ENCODE data around the gene RPS6KA3. TPM values are rescaled to one million over a fixed set of nuclear protein-coding genes. Genes with fewer than 3 reads are reported as not detected.

RPS6KA3 gene
- polyA plus RNA-seq, 1 donor (not counting 4 experiments of a cell fraction or from before 2014, with no cell fraction given): 32.1 TPM

- Histone ChIP-seq H3K27ac (ENCODE audit: control insufficient read depth, insufficient read depth, low read length) (no peak overlapping the region), H3K9me3 (ENCODE audit: control insufficient read depth, low read depth, low read length) (no peaks in the 10 kb centered on the region), H3K4me2 (ENCODE audit: control insufficient read depth, extremely low read depth, insufficient read depth, low read depth, low read length) (no peak overlapping the region), H3K27me3 (ENCODE audit: control insufficient read depth, extremely low read depth, insufficient read depth, low read length) (no peaks in the 10 kb centered on the region), H3K9me1 (ENCODE audit: control insufficient read depth, extremely low read depth, insufficient read depth, low read length) (no peaks in the 10 kb centered on the region), H3K79me2 (ENCODE audit: control insufficient read depth, insufficient read depth, low read length) (peaks cover 19% of the 10 kb centered on the region), H2AFZ (ENCODE audit: control insufficient read depth, low read length) (no peak overlapping the region), H3K36me3 (ENCODE audit: control insufficient read depth in 2 of 2, extremely low read depth in 1 of 2, insufficient read depth in 2 of 2, low read length in 2 of 2) (peaks cover 0 to 4% of the 10 kb centered on the region in 2 experiments), H4K20me1 (ENCODE audit: control insufficient read depth, extremely low read depth, insufficient read depth, low read length) (peaks cover 3% of the 10 kb centered on the region), H3K4me1 (ENCODE audit: control insufficient read depth, extremely low read depth, insufficient read depth, low read length) (peaks cover 8% of the 10 kb centered on the region), H3K4me3 (ENCODE audit: control insufficient read depth in 2 of 3, extremely low read depth in 1 of 3, insufficient read depth in 2 of 3, low read depth in 1 of 3, low read length in 3 of 3) (no peak overlapping the region), H3K9ac (ENCODE audit: control insufficient read depth, extremely low read depth, insufficient read depth, low read length) (no peak overlapping the region)
- FAIRE-seq (no peak), DNase-seq (ENCODE audit: low read depth, low spot score) (peak; percentile 41)
- dilution Hi-C loops (cut with MboI; ENCODE audit: extremely low pct_ligation_motif_present, low sequenced_read_pairs): no loop called here
- TF ChIP-seq CTCF (optimal IDR thresholded peaks at IDR 0.05 in 1 of 3, IDR thresholded peaks at IDR 0.05 in 1 of 3, conservative IDR thresholded peaks at IDR 0.05 in 1 of 3; ENCODE audit: extremely low read depth in 1 of 3, insufficient read depth in 2 of 3, low read length in 3 of 3) (no peak), EZH2 (IDR thresholded peaks at IDR 0.05; ENCODE audit: low read length) (no peak)
Observed at GRCh38 chrX:20144491-20144890, 122.2 kb downstream of the RPS6KA3 start.

- H3K36me3 ChIP-seq (ENCODE audit: control insufficient read depth in 2 of 2, extremely low read depth in 1 of 2, insufficient read depth in 2 of 2, low read length in 2 of 2): peaks cover 0 to 8% of the 10 kb centered on the region in 2 experiments
- no peaks in the 10 kb centered on the region for H3K9me3 ChIP-seq (ENCODE audit: control insufficient read depth, low read depth, low read length)
- H4K20me1 ChIP-seq (ENCODE audit: control insufficient read depth, extremely low read depth, insufficient read depth, low read length): peaks cover 6% of the 10 kb centered on the region
- H3K9ac ChIP-seq (ENCODE audit: control insufficient read depth, extremely low read depth, insufficient read depth, low read length): no peak overlapping the region
- no peak overlapping the region for H3K4me3 ChIP-seq (ENCODE audit: control insufficient read depth in 2 of 3, extremely low read depth in 1 of 3, insufficient read depth in 2 of 3, low read depth in 1 of 3, low read length in 3 of 3)
- no peaks in the 10 kb centered on the region for H3K27me3 ChIP-seq (ENCODE audit: control insufficient read depth, extremely low read depth, insufficient read depth, low read length)
- TF ChIP-seq EZH2 (IDR thresholded peaks at IDR 0.05; ENCODE audit: low read length) (no peak), CTCF (optimal IDR thresholded peaks at IDR 0.05 in 1 of 3, IDR thresholded peaks at IDR 0.05 in 1 of 3, conservative IDR thresholded peaks at IDR 0.05 in 1 of 3; ENCODE audit: extremely low read depth in 1 of 3, insufficient read depth in 2 of 3, low read length in 3 of 3) (no peak)
- no peak overlapping the region for H3K4me2 ChIP-seq (ENCODE audit: control insufficient read depth, extremely low read depth, insufficient read depth, low read depth, low read length)
- dilution Hi-C loops (cut with MboI; ENCODE audit: extremely low pct_ligation_motif_present, low sequenced_read_pairs): no loop called here
- peaks cover 29% of the 10 kb centered on the region for H3K79me2 ChIP-seq (ENCODE audit: control insufficient read depth, insufficient read depth, low read length)
- H3K9me1 ChIP-seq (ENCODE audit: control insufficient read depth, extremely low read depth, insufficient read depth, low read length): no peaks in the 10 kb centered on the region
- FAIRE-seq (no peak), DNase-seq (ENCODE audit: low read depth, low spot score) (no peak)
- H3K27ac ChIP-seq (ENCODE audit: control insufficient read depth, insufficient read depth, low read length): no peak overlapping the region
- H3K4me1 ChIP-seq (ENCODE audit: control insufficient read depth, extremely low read depth, insufficient read depth, low read length): peaks cover 15% of the 10 kb centered on the region
- H2AFZ ChIP-seq (ENCODE audit: control insufficient read depth, low read length): no peak overlapping the region
Observed at GRCh38 chrX:20143561-20143960, 123.1 kb downstream of the RPS6KA3 start.

Measured in keratinocyte (primary cell).